ENCODE measurements around the gene CCNL1. TPM values are rescaled to one million over a fixed set of nuclear protein-coding genes. Genes with fewer than 3 reads are reported as not detected.

The CCNL1 gene
- total RNA-seq, 1 donor from 2014 or later = 241 TPM

DNA sequence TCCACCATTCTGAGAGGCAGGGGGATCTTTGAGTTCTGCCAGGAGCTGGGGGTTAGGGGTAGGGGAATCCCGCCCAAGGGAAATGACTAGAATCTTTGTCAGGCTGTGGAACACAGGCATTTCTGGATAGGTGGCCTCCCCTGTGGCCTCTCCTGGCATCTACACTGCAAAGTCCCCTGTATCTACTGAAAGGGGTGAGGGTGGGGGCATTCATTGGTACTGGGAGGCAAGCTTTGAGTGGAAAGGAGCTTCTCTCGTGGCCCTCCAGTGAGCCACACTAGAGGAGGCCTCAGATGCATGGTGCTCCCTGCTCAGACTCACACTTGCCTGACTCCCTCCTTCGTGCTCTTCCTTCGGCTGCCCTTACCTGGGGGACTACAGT lies 59.9 kb downstream of the CCNL1 start:
- Histone ChIP-seq H3K4me1 (no peaks in the 10 kb centered on the region), H3K4me3 (no peak overlapping the region), H3K27ac (no peak overlapping the region), H3K9me3 (no peaks in the 10 kb centered on the region), H3K27me3 (no peaks in the 10 kb centered on the region), H3K36me3 (no peaks in the 10 kb centered on the region)
- TF ChIP-seq, protein P1, sequence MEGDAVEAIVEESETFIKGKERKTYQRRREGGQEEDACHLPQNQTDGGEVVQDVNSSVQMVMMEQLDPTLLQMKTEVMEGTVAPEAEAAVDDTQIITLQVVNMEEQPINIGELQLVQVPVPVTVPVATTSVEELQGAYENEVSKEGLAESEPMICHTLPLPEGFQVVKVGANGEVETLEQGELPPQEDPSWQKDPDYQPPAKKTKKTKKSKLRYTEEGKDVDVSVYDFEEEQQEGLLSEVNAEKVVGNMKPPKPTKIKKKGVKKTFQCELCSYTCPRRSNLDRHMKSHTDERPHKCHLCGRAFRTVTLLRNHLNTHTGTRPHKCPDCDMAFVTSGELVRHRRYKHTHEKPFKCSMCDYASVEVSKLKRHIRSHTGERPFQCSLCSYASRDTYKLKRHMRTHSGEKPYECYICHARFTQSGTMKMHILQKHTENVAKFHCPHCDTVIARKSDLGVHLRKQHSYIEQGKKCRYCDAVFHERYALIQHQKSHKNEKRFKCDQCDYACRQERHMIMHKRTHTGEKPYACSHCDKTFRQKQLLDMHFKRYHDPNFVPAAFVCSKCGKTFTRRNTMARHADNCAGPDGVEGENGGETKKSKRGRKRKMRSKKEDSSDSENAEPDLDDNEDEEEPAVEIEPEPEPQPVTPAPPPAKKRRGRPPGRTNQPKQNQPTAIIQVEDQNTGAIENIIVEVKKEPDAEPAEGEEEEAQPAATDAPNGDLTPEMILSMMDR (IDR thresholded peaks at IDR 0.05) = no peak
- intact Hi-C loops (cut with DNase I) = no loop called here
- DNase-seq (ENCODE audit: low spot score in 2 of 2) = no peak

DNA sequence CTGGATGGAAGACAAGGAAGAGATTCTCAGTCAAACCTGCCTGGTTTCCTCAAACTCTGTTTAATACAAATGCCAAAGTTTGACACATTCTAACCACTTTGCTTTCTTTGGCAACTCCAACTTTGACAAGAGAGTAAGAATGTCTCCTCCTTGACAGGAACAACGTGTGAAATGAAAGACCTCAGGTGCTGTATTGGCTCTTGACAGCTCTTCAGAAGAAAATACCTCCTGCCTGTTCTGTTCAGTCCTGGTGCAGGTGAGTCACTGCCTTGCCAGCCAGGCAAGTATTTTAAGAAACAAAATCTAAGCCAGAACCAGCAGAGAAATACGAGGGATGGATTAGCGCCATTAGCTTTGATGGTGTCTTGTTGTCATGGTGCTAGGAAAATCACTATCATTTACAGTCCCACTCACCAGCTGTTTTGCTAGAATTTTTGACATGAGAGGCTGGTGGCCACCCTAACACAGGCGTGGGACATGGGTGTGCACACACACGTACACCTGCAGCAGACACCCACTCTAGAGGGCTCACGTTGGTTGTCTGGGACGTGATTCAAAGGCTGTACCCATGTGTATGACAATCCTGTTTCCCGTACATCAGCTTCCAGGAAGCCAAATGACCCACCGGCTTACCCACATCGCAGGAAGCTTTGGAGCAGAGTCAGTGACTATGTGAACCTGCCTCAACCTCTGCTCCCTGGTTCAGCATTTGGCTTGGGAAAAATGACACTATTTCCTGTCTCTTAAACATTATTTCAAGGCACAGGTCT lies 60.4 kb downstream of the CCNL1 start:
- TF ChIP-seq, protein P1 (IDR thresholded peaks at IDR 0.05) = no peak
- Histone ChIP-seq H3K4me1 (no peaks in the 10 kb centered on the region), H3K9me3 (no peaks in the 10 kb centered on the region), H3K4me3 (no peak overlapping the region), H3K27ac (no peak overlapping the region), H3K36me3 (no peaks in the 10 kb centered on the region), H3K27me3 (no peaks in the 10 kb centered on the region)
- intact Hi-C loops (cut with DNase I) = no loop called here
- DNase-seq (ENCODE audit: low spot score in 2 of 2) = no peak

DNA sequence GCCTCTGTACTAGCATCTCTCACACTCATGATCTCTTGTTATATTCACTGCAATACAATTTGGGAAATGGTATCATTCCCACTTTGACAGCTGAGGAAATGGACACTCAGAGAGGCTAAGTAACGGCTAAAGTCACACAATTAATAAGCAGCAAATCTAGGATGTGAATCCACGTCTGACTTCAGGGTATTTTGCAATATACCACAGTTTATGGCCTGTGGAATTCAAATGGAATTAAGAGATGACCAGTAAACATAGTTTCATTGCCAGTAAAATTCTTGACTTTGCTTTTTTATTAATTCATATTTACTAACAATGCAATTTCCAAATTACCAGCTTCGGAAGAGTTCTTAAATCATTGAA lies 61.1 kb downstream of the CCNL1 start:
- H3K27ac ChIP-seq = no peak overlapping the region
- no peaks in the 10 kb centered on the region for H3K4me1 ChIP-seq
- no peak for DNase-seq (ENCODE audit: low spot score in 2 of 2)
- H3K27me3 ChIP-seq = no peaks in the 10 kb centered on the region
- H3K9me3 ChIP-seq = no peaks in the 10 kb centered on the region
- intact Hi-C loops (cut with DNase I) = no loop called here
- H3K4me3 ChIP-seq = no peak overlapping the region
- H3K36me3 ChIP-seq = no peaks in the 10 kb centered on the region
- TF ChIP-seq, protein P1 (IDR thresholded peaks at IDR 0.05) = no peak

DNA sequence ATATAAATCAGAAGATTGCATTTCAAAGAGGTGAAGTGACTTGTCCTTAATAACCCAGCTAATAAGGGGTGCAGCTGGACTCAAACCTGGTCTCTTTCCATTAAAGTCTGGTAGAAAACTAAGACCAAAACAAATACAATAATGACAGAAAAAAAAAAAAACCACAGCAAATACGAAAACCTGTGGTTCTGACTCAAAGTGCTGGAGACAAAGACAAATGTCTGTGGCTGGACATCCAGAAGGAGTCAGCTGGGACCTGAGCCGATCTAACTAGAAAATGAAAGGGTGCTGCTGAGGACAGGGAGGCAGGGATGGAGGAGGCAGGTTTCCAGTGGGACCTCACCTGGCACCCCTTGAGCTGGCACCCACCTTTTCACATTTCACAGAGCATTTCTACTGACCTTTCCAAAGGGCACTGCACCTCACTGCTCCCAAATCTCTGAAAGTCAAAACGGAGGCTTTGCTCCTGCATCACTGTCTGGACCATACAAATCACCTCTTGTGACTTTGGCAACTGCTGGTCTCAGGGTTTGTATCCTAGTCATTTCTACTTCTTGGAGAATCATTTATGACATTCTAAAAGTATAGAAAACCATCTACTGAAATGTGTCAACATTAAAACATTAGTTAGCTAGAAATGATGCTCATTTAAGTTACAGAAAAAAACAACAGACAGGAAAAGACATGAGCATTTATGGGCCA lies 61.7 kb downstream of the CCNL1 start:
- no peak overlapping the region for H3K4me3 ChIP-seq
- H3K27me3 ChIP-seq = no peaks in the 10 kb centered on the region
- H3K4me1 ChIP-seq = no peaks in the 10 kb centered on the region
- TF ChIP-seq, protein P1 (IDR thresholded peaks at IDR 0.05) = no peak
- DNase-seq (ENCODE audit: low spot score in 2 of 2) = no peak
- H3K9me3 ChIP-seq = no peaks in the 10 kb centered on the region
- no peak overlapping the region for H3K27ac ChIP-seq
- H3K36me3 ChIP-seq = no peaks in the 10 kb centered on the region
- intact Hi-C loops (cut with DNase I) = no loop called here
